Activated CD8-positive, alpha-beta memory T cell treated with anti-CD3 and anti-CD28 coated beads for 1 hour (primary cell): Measurements from ENCODE around the gene PYGB.

Experiments
- DNase-seq, 2 donors: peaks; one replicate each; pipeline ENCODE4 v3.0.0-alpha.2; 2020; ENCODE audit warnings: low read depth in 1 of 2; ENCODE audit errors: extremely low read depth in 1 of 2

PYGB gene

DNA sequence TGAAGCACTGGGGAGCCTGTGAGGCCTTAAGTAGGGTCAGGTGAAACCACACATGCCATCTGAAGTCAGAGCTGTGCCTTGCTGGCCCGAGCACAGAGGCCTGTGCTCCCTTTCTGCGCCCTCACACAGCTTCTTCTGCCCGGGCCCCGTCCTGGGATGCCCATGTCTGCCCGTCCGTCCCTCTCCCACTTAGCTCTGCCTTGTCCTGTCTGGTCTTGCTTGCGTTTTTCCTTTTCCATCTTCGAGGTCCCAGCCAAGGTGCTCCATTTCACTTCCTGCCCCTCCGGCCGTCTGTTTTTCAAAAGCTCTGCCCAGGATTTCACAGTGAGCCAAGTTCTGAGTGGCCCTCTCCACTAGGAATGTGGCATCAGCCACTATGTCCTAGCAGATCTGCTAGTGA, 45.6 kb downstream of the PYGB start:
- DNase-seq = no peak

DNA sequence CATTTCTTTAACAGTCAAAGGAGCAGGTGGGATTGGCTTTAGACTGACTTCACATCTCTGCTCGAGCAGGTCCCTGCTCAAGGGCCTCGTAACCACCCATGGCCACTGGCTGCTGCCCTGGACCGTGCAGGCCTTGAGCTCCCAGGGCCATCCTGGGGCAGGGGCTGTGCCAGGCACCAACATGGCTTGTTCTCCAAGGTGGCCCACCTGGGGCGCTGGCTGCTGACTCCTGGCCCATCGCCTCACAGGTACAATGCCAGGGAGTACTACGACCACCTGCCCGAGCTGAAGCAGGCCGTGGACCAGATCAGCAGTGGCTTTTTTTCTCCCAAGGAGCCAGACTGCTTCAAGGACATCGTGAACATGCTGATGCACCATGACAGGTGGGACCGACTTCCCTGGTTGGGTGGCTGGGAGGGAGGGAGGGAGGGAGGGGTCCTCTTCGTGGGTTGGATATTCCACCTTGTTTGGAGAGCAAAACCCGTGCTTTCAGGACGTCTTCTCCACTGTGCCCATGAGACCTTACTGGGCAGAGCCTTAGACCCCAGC, 46.1 kb downstream of the PYGB start:
- no peak for DNase-seq

DNA sequence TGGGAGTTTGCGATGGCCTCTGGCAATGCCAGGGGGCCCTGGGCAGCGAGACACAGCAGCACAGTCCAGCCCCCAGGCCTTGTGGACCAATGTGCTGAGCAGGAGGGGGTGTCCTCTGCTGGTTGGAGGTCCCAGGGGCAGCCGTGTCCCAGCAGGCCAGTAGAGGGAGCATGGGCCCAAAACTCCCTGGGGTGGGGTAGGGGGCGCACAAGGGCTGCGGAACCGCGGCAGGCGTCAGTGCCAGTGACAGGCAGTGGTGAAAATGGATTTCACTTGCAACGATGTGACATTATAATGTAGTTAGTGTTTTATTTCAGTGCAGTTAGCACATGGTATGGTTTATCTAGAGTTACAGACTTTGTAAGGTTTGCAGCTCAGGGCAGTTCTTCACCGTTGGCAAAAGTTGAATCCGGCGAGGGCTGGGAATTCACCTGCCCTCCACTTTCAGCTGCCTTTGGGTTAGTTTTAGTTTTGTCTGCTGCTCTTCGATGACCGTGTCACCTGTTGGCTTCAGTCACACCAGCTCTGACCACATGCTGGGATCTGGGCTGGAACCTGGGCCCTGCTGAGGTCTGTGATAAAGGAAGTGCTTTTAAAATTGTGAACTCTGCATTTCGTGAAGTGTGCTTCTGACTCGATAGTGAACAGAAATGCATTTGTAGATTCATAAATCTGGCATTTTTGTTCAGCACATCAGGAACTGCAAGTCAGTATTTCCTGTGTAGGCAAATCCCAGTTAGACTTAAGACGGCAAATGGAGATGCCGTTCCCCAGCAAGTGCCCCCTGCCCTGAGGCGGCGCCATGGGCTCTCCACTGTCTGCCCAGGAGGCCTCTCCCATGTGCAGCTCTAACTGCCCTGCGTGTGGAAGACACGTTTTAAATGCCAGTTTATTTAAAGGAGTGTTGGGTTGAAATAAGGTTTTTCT, 46.8 kb downstream of the PYGB start:
- peak; percentile 11 to 33 for DNase-seq

DNA sequence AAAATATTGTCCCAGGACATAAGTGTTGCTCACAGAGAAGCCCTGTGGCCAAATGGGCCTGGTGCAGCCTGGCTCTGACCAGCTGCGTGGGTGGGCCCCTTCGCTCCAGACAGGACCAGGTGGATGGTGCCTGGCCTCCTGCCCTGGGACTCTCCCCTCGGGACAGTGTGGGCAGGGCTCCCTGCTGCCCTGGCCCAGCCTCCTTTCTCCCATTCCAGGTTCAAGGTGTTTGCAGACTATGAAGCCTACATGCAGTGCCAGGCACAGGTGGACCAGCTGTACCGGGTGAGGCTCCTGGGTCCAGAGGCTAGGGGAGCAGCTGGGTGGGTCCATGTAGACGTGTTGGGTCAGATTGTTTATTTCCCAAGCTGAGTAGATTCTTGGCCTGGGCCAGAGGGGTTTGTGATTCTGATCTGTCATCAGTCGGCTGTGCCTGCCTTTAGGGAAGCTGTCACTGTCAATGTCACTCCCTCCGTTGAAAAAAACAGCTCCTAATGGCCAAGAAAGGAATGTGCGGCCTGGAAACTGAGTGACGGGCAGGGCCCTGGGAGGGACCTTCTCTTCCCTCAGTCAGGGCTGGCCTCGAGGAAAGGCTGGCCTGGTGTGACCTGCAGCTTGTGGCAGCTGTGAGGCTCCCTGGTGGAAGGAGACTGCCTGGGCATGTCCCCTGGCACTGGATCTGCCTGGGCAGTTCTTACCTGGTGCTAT, 47.7 kb downstream of the PYGB start:
- DNase-seq = no peak

DNA sequence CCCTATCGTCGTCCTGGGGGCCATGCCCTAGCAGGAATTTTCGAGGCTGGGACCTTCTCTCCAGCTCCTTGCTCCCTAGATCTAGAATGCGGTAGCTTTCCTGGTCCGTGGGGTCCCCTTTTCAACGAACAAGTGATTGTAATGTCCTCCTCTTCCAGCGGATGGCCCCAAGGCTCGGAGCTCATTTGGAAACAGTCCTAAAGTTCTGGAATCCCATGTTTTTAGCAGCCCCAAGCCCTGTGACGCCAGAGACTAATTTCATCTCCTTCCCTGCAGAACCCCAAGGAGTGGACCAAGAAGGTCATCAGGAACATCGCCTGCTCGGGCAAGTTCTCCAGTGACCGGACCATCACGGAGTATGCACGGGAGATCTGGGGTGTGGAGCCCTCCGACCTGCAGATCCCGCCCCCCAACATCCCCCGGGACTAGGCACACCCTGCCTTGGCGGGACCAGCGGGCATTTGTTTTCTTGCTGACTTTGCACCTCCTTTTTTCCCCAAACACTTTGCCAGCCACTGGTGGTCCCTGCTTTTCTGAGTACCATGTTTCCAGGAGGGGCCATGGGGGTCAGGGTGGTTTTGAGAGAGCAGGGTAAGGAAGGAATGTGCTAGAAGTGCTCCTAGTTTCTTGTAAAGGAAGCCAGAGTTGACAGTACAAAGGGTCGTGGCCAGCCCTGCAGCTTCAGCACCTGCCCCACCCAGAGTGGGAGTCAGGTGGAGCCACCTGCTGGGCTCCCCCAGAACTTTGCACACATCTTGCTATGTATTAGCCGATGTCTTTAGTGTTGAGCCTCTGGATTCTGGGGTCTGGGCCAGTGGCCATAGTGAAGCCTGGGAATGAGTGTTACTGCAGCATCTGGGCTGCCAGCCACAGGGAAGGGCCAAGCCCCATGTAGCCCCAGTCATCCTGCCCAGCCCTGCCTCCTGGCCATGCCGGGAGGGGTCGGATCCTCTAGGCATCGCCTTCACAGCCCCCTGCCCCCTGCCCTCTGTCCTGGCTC, 48.5 kb downstream of the PYGB start:
- DNase-seq = no peak

DNA sequence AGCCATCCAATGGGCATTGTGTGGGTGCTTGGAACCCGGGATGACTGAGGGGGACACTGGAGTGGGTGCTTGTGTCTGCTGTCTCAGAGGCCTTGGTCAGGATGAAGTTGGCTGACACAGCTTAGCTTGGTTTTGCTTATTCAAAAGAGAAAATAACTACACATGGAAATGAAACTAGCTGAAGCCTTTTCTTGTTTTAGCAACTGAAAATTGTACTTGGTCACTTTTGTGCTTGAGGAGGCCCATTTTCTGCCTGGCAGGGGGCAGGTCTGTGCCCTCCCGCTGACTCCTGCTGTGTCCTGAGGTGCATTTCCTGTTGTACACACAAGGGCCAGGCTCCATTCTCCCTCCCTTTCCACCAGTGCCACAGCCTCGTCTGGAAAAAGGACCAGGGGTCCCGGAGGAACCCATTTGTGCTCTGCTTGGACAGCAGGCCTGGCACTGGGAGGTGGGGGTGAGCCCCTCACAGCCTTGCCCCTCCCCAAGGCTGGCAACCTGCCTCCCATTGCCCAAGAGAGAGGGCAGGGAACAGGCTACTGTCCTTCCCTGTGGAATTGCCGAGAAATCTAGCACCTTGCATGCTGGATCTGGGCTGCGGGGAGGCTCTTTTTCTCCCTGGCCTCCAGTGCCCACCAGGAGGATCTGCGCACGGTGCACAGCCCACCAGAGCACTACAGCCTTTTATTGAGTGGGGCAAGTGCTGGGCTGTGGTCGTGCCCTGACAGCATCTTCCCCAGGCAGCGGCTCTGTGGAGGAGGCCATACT, 49.4 kb downstream of the PYGB start:
- DNase-seq = no peak

DNA sequence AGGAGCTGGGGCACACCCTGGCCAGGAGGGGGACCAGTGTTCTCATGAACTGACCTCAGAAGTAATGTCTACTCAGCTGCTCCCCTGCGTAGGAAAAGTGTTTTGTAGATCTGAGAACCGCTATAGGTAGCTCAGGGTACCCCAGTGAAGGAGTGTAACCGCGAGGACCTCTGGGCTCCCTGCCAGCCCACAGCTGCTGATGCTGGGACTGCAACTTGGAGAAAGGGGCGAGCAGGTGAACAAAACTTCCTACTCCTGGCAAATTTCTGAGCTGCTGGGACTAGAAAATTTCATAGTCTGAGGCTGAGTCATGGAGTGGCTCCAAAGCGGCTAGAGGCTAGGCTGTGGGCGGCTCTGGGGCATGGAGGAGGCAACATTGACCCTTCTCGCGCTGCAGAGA, 51.9 kb downstream of the PYGB start:
- no peak for DNase-seq

DNA sequence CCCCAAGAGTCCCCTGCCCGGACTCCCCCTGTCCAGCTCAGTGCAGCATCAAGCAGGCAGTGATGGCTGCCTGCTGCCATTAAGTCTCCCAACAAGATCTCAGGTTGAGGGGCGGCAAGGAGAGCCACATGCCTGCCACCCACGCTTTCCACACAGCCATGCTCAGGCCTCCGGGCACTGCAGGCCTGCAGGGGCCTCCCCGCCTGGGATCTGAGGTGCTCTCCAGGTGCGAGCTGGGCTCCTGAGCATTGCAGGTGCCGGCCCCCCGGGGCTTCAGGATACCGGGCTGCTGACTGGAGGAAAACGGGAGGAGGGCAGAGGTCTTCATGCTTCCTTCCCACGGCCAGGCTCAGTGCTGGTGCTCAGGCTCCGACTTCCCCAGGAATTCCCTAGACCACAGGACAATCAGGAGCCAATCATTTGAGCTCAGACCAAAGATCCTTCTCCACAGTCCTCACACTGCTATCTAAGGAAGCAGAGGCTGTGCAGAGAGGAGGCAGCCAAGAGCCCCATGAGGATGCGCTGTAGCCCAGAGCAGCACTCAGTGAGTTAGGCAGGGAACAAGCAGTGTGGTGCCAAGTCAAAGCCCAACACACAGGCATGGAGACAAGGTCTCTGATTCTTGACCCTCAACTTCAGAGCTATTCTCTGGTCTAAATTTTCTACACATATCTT, 52.7 kb downstream of the PYGB start:
- DNase-seq = no peak

DNA sequence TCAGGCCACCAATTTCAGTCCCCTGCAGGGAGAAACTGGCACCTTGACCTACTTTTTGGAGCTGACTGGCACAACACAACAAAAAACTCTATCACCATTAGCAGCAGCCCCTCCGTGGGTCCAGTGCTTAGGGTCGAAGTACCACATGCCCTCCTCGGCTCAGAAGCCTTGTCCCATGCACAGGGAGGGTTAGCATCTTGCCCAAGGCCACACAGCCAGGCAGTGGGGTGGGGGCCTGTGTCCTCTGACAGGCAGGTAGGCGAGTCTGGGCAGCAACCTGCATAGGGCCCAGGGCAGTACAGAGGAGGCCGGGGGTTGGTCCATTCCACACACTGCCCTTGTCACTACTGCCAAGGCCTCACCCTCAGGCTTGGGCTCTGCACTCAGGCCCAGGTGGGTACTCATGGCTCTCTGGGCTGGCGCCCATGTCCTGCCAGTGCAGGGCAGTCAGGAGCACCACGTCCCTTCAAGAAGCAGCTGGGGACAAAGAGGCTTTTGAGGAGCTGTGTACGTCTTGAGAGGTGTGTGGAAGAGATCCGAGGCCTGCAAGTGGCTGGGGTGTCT, 53.6 kb downstream of the PYGB start:
- DNase-seq = no peak

DNA sequence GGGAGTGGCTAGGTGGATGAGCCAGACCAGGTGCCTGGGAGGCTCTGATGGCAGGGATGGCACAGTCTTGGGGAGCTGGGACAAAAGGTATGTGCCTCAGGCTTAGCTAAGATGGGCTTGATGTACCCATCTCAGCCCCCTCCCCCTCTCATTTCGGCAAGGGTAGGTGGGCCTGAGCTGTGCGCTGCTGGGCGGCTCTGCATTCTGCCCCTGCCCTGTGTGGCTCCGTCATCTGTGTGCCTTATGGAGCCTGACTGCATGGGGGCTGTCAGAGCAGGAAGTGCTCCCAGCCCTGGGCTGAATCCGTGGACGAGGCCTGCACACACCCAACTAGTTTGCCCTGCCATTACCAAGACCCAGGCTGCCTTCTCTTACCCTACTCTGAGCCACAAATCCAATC, 54.7 kb downstream of the PYGB start:
- no peak for DNase-seq

DNA sequence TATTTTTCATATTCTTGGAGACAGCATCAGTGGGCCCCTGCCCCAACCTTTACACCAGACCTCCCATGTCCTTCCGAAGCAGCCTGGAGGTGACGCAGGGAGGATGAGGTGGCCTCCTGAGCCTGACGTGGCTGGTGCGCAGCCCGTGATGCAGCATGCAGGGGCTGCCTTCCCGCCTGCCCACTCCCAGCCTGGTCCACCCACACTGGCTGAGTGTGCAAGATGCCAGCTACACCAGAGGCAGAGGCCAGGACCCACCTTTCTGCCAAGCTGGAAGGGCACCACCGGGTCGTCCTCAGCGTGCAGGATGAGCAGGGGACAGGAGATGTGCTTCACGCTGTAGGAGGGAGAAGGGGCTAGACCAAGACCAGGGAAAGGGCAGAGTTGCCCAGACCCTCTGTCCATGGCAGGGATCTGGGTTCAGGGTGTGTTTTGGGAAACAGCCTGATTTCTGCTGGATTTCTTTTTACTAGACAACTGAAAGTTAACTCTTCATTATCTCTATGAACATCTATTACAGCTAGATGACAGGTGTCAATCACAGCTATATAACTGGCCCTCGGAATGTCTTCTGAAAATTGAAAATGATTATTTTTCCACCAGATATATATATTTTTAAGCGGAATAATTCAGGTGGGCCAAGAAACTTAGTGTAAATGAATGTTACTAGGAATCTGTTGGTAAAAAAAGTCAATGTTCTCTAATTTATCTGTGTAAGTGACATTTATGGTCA, 55.6 kb downstream of the PYGB start:
- no peak for DNase-seq

DNA sequence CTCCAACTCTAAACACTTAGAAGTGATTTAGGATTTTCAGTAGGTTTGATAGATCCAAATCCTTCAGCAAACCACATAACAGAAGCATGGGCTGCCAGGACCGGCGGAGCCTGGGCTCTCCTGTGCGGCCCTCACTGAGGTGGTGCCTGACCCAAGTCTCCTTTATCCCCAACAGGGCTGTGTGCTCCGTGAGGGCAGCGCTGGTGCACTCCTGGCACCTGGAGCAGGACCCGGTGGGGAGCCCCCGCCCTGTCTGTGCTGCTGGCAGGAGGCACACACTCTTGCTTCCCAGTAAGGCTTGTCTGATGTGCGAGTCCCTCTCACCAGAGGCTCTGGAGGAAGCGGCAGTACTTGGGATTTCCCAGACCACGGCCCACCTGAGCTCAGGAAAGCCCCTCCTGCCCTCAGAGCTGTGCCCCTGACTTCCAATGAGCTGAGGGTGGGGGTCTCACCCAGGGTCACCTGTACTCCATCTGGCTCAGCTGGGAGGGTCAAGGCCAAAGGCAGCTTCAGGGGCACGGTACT, 56.2 kb downstream of the PYGB start:
- no peak for DNase-seq

DNA sequence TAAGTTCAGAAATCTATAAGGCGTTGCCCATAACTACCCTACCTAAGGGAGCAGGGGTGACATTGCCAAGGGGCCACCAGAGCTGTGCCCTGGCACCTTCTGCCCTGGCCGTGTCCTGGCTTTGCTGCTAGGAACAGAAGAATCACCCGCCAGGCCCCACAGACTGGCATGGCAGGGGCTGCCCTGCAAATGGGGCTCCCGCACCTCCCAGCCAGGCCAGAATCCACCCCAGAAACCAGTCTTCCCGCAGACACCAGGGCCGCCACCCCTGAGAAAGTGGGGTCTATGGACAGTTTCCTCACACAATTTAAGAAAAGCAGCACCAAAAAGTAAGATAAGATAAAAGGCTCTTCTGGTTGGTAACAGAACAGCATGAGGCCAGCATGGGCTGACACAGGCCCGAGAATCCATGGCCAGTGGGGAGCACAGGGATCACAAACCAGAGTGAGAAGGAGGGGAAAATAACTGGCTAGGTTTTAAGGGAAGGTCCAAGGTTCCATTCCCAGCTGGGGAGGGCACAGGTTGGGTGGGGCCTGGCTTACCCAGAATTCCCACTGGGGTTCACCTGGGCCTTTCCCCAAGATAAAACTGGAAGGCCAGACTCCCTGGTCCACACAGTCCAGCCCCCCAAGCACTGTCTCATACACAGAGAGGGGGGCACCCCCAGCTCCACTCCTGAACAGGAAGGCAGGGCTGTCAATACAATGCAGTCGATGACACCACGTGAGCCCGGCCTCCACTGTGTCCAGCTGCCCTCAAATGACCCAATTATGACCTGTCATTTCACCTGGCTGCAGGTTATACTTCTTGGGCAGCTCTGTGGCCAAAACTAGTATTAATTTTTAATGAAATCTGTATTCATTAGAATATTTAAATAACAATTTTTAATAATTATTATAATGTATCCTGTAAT, 59.4 kb downstream of the PYGB start:
- no peak for DNase-seq

DNA sequence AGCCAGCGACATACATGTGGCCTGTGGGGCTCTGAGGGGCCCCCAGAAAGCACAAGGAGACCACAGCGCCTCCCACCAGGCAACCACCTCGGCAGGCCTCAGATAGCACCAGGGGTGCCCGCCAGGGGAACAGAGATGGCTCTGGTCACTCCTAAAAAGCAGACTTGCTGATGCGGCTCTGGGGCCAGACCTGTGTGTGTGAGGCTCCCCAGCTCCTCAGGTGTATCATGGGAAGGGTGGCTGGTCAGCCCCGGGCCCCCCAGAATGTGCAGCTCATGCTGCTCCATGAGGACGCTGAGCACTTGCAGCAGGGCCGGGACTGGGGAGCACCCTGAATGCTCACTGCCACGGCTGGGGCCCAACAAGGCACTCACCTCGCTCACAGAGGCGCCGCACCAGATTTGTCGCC, 60.2 kb downstream of the PYGB start:
- no peak for DNase-seq

DNA sequence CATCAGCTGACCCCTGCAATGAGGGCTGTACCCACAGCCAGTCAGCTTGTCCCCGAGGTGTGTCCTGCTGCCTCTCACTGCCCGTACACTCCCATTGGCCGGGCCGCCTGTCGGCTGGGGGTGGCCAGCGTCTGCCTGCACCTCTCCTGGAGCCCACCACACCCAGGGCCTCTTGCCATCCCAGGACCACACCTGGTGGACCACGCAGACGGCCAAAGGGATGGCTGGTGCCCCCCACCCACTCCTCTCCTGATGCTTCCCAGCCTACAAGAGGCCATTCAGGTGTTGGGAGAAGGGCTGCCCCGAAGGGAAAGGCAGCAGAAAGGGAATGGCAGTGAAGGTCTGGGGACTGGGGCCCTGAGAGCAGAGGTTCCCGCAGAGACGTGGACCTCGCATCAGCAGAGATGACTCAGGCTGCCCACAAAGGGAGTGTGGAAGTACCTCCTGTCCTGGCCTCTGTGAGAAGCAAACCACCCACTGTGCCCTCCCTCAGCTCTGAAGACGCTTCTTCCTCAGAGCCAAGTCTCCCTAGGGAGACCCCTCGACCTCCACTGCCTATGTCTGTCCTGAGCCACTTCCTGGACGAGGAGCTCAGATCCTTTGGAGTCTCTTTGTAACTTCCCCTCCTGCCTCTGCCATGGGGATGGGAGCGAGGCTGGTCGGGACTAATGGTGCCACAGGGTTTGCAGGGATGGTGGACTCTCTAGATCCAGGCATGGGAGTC, 60.9 kb downstream of the PYGB start:
- no peak for DNase-seq
